ENCODE data around the gene GPC6.

The GPC6 gene

DNA sequence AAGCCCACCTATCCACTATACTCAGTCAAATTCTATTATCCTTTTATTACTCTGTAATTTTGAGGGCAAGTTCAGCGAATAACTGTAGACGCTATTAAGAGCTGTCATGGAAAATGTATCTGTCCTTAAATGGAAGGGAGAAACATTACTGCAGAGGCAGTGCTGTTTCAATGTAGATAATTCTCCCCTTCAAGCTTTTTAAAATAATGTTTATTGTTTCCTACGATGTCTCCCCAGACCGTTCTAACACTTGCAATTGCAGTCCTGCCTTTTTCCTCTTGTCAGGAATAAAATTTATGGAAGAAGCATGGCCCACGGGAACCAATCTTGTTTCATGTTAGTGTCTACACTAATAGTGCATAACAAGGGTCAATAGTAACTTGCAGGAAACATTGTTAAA, 159.5 kb downstream of the GPC6 start:
- DNase-seq, result no peak

DNA sequence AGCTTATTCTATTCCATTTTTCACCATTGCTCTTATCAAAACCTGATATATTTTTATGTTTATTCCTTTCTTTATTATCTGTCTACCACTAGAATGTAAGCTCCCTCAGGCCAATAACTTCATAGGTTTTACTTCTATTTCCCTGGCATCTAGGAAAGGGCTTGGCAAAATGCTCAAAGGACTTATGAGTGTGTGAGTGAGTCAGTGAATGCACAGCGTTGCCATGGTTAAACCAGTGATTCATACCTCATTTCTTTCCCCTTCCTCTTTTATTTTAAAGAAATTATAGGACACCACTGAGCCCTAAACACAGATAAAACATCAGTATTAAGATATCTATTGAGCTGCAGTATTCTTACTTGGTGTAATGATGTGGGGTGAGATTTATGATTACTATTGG, 162.1 kb downstream of the GPC6 start:
- no peak for DNase-seq

- no peak for DNase-seq
Observed at GRCh38 chr13:93397619-93398018, 171.0 kb downstream of the GPC6 start.

GRCh38 chr13:93398167-93399035, 171.8 kb downstream of the GPC6 start:
- DNase-seq, result no peak

DNA sequence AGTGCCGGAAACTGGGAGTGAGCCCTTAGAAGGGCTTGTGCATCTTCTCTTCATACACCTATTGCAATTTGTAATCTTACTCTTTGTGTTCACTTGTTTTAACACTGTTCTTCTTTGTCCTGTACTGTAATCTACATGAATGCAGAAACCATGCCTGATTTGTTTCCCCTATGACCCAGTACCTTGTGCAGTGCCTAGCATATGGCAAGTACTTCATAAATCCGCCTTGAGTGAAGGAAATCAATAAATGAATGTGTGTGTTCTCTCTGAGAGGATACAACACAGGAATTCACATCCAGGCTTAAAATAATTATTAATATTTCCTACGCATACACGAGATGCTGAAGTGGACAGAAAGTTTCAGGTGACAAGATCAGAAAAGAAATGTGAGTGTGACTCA, 172.6 kb downstream of the GPC6 start:
- no peak for DNase-seq

- no peak for DNase-seq
Observed at GRCh38 chr13:93406136-93406535, 179.5 kb downstream of the GPC6 start.

DNA sequence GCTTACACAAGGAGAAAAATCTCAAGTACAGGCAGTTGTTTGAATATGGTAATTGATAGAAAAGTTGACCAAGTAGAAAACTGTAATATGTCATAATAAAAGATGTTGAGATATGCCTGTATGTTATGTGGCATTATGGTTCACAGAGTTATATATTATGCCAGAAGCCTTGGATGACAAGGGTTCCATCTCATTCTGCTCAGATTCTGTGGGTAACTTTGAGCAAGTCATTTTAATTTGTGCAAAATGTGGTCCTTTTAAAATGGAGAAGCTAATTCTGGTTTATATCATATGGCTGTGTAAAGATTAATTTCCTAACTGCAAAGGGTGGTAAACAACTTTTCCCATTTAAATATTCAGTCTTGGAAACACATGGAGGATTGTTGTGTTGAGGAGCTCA, 180.9 kb downstream of the GPC6 start:
- no peak for DNase-seq

DNA sequence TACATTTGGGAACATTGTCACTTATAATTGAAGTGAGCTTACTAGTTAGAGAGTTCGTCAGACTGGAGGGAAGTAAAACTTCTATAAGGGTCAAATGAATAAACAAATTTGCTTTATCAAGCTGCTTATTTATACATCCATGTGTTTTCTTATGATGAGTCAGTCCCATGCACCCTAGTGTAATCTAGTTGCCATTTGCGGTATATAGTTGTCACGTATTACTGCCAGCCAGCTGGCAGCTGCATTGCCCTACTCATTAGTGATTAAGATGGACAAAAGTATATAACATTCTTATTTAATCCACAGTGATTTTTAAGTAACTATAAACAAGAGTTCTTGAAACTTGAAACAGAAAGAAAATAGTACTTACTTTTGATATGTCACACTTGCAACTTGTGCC, 182.4 kb downstream of the GPC6 start:
- no peak for DNase-seq

- DNase-seq, result no peak
Observed at GRCh38 chr13:93409816-93410215, 183.2 kb downstream of the GPC6 start.

GRCh38 chr13:93411186-93411680, 184.6 kb downstream of the GPC6 start:
- no peak for DNase-seq

DNA sequence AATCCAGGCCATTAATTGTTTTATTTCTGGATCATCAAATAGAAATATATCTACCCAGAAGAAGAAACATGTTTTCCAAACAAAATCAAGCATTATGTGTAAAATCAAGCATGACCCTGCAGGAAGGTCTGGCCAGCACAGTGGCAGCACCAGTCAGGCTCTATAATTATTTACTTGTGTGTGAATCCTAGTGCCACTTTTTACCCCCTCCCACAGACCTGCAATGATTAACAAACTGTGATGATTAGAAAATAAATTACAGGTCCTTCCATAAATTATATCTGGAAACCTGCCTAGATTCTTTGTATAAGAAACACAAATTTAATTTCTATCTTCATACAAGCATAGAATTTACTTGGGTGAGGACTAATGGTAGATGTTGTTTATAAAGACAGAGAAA, 186.1 kb downstream of the GPC6 start:
- no peak for DNase-seq

DNA sequence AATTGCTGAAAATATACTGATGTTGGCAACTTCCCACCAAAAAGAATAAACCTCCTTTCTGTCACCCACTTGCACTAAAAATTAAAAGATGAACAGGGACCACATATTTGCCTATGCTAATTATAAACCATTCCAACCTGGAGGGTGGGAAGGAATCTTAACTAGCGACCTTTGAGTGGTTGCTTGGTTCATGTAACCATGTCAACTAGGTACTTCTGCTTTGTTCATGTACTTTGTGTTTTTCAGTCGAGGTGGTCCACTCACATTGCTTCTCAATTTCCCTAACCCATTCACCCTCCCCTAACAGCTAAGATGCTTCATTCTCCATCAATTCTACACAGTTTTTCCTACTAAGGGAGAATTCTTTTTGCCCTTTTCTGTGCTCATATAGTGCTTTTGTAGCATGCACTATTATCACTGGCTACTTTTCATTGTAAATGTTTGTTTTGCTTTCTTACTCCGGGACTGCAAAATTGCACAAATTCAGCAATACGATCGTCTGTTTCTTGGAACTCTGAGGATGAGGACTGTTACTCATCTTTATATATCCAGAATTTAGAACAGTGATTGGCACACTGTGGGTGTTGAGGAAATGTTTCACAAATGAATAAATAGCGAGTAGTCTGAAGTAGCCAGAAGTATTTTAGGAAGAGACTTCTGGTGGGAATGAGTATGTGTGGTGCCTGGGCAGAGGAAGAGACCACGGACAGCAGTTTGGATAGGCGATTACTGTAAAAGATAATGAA, 187.5 kb downstream of the GPC6 start:
- no peak for DNase-seq

DNA sequence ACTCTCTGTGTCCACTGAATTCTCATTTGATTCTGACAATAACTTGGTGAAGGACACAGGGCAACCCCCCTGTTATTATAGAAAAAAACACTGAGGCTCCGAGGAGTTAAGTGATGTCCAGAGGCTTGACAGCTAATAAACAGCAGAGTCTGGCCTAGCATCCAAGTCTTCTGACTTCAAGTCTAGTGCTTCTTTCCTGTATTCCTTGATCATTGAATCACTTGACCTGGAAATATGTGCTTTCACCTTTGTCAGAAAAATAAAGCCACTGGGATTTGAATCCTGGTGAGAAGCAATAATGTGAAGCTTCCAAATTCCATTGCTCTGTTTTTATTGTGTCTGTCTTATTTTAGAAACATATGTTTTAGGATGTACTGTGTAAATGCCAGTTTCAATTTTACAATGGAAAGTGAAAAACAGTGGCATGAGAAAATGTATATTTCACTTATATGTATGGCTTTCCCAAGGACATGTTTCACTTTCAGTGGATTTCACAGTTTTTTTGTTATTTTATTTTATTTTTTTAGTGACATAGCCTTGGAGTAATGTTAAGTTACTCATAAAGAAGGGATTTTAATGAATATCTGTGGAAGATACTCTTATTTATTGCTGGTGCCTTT, 190.2 kb downstream of the GPC6 start:
- DNase-seq, result no peak

DNA sequence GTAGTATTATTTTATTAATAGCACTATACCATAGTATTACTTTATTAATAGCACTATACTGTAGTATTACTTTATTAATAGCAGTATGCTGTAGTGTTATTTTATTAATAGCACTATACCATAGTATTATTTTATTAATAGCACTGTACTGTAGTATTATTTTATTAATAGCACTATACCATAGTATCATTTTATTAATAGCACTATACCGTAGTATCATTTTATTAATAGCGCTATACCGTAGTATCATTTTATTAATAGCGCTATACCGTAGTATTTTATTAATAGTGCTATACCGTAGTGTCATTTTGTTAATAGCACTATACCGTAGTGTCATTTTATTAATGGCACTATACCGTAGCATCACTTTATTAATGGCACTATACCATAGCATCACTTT, 191.8 kb downstream of the GPC6 start:
- DNase-seq, result no peak

- DNase-seq, result no peak
Observed at GRCh38 chr13:93420206-93420605, 193.6 kb downstream of the GPC6 start.

GRCh38 chr13:93420887-93421286, 194.3 kb downstream of the GPC6 start:
- no peak for DNase-seq

- DNase-seq, result no peak
Observed at GRCh38 chr13:93422980-93423543, 196.5 kb downstream of the GPC6 start.

GRCh38 chr13:93425411-93425810, 198.8 kb downstream of the GPC6 start:
- DNase-seq, result no peak

GRCh38 chr13:93430381-93430780, 203.8 kb downstream of the GPC6 start:
- no peak for DNase-seq

GRCh38 chr13:93435651-93436050, 209.0 kb downstream of the GPC6 start:
- no peak for DNase-seq

DNA sequence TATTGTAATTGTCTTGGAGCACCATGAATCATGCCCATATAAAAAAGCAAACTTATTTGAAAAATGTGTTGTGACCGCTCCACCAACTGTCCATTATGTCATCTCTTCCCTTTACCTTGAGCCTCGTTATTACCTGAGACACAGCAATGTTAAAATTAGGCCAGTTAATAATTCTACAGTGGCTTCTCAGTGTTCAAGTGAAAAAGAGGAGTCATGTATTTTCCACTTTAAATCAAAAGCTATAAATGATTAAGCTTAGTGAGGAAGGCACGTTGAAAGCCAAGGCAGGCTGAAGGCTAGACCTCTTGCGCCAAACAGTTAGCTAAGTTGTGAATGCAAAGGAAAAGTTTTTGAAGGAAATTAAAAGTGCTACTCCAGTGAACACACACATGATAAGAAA, 210.5 kb downstream of the GPC6 start:
- DNase-seq, result no peak

DNA sequence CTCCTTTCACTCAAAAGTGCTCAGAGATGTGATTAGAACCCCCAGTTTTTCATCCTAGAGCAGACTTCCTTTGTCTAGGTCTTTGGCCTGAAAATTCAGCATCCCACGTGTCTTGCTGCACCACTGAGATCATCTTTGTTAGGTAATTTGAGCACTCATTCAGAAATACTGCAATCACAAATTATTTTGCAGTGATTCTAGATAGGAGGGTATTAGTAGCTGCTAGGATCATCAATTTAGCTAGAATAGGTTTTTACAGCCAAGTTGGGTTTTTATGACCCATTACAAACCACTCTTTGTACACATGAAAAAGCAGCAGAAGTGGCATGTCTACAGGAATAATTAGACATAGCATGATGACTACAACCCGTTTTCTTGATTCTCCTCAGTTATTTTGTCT, 219.6 kb downstream of the GPC6 start:
- no peak for DNase-seq

DNA sequence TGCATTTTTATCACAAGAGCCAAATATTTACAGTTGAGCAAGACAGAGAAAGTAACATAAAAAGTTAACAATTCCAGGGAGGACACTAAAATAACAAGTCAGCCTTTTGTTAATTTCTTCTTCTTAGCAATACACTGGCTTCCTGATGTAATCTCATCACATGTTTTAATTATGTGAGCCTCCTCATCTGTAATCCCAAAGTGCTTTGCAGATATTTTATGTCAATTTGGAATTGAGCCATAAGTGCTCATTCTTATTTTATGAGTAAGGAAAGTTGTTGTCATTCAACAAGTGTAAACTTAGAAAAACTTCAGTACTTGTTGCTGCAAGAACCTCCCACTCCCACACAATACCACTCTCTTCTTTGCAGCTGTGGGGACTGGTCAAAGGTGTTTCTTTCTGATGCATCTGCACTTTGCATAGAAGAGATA, 223.6 kb downstream of the GPC6 start:
- DNase-seq, result no peak
